ENCODE measurements around the gene EI24.

- TF ChIP-seq CTCF (IDR thresholded peaks at IDR 0.05; ENCODE audit: borderline replicate concordance, extremely low read depth, low read length, poor library complexity, severe bottlenecking) (no peak), EZH2 (IDR thresholded peaks at IDR 0.05; ENCODE audit: borderline replicate concordance, low read depth, low read length, severe bottlenecking) (no peak)
These were observed 52.7 kb downstream of the EI24 start for GRCh38 chr11:125621995-125622394.
